Cerebellar cortex (tissue), 1 donor: ENCODE results near the gene TMEM187.

Experiments
- DNase-seq: peaks from one replicate; pipeline ENCODE4 v3.0.0-alpha.2; 2015; ENCODE audit warnings: low spot score

TMEM187 gene

DNA sequence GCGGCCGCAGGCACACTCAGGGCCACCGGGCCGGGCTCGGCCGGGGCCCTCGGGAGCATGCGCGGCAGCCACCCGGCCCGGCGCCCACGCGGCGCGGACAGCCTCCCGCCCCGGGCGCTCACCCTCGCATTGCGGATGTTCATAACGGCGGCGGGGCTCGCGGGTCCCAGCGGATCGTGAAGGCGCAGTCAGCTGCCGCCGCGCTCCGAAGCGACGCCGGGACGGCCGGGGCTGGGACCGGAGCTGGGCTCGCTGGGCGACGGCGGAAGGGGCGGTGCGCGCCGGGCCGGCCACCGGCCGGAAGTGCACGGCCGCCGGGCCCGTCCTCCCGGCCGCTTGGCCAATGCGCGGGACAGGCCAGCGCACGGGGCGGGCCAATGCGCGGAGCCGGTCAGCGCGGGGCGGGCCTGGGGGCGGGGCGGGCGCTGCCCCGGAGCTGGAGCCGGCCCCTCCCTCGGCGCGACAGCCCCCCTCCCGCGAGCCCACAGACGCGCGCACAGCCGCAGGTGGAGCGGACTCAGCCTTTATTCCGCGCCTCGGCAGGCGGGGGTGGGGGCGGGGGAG is 37.7 kb upstream of the TMEM187 start, which contains the start of gene NAA10:
Gene NAA10, minus strand, starts transcription at position 276 of the 564 bp plus-strand sequence. Its CDS starts 133 bp downstream, at position 143.
- DNase-seq: peak; percentile 59

DNA sequence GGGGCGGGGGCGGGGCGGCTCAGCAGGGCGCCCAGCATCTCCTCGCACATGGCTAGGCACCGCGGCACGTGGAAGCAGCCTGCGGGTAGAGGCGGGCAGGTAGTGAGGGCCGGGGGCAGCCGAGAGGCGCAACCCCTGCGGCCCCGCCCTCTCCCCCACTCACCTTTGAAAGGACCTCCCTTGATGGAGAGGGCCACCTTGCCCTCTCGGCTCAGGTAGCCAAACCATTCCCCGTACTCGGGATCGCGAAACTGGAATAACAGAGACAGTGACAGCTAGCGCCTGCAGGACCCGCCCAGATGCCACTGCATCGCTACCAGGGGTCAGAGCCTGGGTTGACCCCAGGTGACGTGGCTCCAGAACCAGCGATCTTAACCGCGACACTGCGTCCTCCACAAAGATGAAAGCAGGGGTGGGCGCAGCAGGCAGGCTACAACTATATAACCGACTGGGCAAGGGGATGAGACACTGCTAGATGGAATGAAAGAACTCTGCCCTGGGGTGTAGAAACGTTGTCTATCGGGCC is 37.2 kb upstream of the TMEM187 start:
- no peak for DNase-seq

DNA sequence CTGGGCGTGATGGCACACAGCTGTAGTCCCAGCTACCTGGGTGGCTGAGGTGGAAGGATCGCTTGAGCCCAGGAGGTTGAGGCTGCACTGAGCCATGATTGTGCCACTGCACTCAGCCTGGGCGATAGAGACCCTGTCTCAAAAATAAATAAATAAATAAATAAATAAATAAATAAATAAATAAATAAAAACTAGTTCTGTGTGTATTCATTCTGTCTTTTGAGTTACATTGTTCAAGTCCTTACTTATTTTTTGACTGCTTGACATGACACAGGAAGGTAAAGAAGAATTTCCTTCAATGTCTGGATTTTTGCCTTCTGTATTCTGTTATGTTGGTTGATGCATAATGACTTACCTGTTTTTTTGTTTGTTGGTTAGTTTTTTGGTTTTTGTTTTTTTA is 35.5 kb upstream of the TMEM187 start:
- DNase-seq: no peak

DNA sequence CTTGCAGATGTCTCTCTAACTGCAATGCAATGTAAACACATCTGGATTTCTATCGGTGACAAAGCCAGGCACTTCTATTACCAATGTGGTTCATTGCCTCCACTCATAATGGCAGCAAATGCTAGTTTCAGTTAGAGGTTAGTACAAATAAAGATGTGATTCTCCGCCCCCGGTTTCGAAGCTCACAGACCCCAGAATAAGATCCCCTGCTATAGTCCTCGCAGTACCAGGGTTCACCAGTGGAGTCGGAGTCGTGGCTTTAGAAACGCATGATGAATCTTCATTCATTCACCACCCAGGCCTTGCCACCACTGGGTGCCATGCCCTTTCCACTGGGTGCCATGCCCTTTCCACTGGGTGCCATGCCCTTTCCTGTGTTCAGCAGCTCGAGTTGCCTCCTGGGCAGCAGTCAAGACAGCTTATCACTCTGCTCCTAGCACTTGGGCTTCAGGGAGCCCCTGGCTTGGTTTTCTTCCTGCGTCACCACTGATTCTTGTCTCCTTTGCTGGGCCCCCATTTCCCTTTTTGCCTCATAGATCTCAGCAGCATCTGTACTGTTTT is 34.2 kb upstream of the TMEM187 start:
- DNase-seq: no peak

DNA sequence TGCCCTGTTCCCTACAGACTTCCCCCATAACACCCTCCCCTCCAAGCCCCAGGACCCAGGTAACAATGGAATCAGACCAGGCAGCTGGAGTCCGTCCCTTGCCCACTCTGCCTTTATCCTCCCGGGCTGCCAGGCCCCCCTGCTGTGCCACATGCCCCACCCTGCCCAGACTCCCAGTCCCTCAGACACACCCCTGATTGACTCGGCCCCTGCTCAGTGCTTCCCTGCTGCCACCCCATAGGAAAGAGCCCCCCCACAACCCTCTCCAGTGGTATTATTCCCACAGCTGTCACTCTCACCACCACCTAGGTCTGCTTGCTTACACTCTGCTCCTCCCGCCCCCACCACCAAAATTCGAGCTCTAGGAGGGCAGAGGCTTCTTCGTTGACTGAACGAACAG is 33.0 kb upstream of the TMEM187 start:
- no peak for DNase-seq

DNA sequence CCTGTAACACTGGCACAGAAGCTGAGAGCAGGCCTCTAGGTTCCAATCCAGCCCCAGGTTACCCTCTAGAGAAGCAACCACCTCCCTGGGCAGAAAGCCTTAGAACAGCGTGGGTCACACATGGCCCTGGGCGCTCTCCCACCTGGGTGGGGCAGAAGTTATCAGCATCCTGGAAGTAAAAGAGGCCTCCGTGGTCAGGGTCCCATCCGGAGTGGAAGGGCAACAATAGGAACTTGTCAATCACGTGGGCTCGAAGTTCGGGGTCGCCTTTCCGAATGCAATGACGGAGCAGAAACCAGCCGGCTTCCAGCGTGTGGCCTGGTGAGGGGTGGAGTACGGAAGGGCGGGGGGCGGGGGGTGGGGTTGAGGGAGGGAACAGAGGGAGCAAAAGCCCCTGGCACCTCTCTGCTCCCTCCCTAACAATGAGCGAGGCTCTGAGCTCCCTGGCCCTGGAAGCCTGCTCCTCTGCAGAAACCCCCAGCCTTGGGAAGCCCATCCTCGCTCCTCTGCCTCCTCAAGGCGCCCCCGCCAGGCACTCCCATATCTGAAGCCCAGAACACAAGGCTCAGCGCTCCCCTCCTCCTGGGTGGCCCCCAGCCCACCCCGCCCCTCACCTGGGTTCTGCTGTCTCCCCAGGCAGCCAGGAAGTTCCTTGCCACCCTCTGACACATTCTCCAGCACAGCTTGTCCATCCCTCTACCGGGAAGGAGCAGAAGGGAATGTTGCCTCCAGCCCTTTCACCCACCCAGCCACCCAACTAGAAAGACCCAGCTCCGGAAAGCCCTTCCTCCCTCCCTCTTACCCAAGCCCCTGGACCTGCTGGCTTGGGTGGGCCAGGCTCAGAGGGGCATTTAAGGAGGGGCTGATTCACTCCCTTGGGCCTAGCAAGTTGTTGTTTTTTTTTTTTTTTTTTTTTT is 31.0 kb upstream of the TMEM187 start:
- DNase-seq: no peak

DNA sequence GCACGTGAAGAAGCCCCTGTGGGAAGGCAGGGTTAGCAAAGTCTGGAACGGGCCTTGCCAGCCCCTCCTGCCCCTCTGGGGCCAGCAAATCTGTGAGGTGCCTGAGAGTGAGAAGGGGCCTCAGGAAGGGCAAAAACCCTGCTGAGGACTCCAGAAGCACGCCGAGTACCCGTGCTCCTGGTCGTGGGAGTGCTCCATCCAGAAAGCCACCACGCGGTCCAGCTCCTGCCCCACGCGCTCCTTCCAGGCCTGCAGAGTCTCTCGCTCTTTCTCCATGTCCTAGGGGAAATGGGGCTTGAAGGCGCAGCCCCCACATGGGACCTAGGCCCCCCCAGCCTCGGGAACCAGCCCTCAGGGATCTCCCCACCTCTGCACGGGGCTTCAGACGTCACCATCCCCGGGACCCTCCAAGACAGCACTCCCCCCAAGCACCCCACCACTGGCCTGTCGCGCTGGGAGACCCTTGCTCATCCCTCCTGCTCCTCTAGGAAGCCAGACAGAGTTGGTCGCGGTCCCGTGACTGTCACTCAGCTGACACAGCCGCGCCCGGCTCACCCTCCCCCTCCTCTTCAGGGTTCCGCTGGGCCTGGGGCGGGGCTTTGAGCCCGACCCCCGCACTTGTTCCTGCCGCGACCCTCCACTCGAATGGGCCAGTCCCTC is 28.3 kb upstream of the TMEM187 start, which contains the start of gene RENBP:
Gene RENBP, minus strand, starts transcription at position 504 of the 660 bp plus-strand sequence. Its CDS starts 33 bp downstream, at position 471.
- DNase-seq: no peak

DNA sequence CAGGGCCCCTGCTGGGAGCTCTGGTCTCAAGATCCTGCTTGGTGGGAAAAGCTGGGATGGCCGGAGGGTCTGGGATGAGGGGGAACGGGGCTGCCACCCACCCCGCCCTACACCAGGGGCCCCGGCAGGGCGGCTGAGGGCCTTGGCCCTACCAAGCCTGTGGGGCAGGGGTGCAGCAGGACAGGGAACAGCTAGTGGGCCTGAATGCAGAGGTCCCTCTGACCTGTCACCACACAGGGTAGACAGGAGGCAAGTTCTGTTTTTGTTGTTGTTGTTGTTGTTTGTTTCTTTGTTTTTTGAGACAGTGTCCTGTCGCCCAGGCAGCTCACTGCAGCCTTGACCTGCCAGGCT is 27.8 kb upstream of the TMEM187 start:
- DNase-seq: no peak

DNA sequence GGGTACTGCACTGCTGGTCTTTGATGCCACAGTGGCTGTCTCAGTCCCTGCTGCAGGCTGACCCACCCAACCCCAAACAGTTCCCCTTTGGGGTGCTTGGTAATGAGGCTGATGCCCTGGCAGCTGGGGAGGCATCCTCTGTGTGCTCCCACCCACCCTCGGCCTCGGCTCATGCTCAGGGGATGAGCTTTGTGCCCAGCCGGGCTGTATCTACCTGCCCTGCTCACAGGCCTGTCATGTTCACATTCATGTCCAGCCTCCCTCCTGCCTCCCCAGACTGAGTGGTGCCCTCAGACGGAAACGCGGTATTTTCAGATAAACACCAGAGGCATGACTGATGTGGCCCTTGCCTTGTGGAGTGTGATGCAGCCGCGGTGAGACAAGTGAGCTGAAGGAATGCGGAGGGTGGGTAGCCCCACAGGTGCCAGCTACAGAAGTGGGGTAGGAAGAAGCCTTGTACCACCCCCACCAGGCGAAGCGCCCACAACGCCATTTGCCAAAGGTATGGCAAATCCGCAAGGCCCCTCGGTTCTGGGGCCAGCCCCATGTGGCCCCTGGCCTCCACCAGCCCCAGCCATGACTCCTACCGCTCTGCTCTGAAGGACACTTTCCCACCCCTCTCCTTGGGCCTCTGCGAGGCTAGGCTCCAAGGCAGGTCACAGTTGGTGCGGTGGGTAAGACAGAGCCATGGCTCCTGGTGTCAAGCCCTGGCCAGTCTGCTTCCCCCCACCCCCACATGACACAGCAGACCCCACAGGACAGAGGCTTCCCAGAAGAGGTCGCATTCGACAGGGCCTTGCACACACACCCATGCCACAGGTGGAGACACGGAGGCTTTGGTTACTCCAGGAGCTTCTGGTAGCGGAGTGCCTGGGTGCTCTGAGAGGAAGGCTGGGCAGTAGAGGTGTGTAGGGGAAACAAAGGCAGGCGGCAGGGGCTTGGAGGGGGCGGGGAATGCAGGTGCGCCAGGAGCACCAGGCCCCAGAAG is 26.3 kb upstream of the TMEM187 start:
- DNase-seq: no peak

DNA sequence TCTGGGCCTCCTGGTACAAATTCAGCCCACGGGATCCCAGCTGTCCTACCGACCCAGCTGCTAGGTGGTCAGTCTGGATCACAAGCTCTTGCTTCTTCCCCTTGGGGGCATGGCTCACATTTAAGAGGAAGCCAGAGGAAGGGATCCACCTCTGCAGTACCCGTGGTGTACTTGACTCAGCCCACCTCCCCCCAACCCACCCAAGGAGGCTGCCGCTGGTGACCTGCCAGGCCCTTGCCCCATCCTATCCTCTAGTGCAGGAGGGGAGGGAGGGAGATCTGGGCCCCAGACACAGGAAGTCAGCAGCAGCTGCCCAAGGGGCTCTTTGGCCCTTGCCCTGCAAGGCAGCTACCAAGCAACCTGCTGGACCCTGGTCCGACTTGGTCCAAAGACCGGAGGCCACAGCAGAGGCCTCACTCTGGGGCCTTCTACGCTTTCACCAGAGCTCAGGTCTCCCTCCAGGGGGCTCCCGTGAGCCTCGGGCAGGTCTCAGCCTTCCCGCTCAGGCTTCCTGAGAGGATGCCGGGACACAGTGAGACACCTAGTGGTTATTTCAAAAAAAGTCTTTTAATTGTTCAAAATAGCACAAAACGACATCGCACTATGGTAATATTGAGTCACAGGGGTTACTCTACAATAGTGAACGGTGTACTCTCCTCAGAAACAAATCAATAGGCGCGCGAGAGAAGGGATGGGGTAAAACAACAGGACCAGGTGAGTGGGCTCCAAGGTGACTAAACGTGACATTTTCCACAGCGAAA is 25.4 kb upstream of the TMEM187 start:
- DNase-seq: peak; percentile 74

DNA sequence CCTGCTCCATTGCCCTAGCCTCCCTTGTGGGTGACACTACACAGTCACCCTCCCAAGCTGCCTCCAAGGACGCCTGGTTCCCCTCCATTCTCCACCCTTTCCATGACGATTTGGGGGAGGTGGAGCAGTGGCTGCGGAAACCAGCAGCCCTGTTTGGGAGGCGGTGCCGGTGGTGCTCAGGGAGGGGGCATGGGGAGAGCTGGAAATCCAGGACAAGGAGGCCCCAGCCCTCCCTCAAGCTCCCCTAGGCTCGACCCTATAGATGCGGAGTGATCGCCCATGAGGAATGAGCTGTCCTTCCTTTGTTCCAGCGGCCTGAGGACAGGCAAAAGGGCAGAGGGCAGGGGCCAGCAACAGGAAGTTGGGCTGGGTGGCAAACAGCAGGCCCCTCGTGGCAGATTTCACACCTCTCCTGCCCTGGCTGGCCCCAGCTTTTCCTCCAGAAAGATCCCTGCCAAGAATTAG is 24.5 kb upstream of the TMEM187 start:
- DNase-seq: no peak

DNA sequence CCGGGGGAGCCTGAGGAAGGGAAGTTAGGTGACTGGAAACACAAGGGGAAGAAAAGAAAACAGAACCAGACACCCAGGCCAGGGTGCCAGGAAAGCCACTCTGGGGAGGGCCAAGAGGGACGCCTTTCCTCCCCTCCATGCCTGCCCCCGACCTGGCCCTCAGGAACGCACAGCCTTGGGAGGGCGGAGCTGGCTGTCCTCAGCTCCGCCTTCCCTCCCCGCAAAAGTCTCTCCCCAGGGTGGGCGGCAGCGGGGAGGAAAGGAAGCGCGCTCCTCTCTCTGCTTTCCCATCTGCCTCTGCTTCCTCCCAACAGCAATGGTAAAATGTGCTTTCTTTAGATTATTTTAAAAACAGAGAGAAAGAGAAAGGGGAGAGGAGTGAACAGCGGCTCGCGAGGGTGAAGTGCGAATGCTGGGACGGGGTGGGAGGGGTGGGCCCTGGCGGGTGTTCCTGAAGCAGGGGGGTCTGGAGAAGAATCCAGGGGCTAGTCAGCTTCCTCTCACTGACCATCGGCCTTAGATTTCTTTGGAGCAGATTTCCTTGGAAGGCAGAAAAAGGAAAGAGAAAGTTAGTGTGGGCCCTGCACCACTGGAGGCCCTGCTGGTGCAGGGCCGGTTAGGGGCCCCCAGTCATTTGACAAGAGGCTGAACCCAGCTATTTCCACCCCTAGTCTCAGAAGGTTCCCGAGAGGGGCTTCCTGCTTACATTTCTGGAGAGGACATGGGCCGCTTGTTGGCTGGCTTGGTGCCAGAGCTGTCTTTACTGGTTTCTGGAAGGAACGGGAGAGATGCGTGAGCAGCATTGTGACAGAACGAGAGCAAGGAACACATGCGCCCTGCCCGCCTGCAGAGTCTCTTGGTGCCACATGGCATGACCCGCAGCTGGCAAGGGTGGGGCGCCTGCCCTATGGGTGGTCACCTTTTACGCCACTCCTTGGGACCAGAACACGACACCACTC is 23.4 kb upstream of the TMEM187 start:
- no peak for DNase-seq

DNA sequence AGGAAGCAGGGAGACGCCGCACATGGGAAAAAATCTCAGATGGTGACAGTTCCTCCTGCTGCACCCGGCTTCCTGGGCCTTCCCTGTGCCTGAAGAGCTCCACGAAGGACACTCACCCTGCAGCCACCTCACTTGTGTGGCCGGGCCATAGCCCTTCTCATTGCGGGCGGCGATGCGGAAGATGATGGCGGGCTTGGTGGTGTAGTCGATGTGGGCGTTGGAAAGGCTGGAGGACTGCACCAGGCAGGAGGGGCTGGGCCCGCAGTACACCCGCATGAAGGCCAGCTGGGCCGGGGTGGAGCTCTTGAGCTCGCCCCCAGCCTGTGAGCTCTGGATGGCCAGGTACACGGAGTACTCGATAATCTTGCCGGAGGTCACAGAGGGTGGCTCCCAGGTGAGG is 22.4 kb upstream of the TMEM187 start:
- DNase-seq: no peak

DNA sequence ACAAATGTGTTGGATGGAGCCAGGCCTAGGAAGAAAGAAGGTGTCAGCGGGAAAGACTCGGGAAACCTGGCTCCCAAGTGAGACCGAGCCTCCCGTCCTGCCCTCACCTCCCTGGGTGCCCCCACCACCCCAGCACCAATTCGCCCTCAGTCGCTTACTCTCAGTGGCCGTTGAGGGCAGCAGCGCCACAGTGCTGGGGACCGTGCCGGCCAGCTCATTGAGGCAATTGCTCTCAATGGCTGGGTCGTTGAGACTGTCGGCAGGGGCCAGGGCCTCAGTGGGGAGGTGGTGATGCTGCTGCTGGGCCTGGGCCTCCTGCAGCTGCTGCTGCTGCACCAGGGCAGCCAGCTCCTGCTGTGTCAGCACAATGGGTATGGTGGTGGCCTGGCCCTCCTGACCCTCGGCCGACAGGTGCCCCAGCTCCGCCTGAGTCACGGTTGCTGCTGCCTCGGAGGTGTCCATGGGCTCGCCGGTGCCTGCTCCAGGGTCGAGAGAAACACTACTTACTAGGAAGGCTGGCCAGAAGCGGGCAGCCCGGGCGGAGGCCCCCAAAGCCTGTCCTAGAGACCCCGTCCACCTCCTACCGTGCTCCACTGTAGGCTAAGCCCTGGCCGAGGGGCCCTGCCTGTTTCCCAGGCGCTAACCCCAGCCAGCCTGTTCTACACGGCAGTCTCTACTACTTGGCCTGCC is 20.7 kb upstream of the TMEM187 start:
- no peak for DNase-seq

DNA sequence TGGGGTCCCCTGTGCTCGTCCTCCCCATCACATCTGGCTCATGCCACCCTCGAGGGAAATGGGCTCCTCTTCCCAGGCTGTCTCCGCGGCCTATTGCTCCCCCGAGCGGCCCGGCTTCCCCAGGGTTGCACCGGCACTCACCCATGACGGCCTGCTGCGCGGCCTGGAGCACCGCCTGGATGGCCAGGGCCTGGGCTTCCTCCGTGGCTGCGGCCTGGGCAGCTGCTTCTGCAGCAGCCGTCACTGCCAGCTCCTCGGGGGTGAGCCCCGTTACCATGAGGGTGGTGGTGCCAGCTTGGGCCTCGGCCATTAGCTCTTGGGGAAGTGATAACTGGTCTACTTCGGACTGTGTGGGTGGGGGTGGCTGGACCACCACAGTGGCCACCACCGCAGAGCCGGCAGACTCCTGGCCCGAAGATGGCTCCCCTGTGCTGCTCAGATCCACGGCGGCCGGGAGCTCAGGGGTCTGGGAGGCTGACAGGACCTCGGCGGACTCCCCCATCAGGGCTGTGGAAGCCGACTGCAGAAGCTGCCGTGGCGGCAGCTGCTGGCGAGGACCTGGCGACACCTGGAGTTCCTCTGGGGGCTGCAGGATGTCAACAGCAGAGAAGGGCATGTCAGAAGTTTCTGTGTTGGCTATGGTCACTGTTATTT is 20.1 kb upstream of the TMEM187 start:
- DNase-seq: no peak

DNA sequence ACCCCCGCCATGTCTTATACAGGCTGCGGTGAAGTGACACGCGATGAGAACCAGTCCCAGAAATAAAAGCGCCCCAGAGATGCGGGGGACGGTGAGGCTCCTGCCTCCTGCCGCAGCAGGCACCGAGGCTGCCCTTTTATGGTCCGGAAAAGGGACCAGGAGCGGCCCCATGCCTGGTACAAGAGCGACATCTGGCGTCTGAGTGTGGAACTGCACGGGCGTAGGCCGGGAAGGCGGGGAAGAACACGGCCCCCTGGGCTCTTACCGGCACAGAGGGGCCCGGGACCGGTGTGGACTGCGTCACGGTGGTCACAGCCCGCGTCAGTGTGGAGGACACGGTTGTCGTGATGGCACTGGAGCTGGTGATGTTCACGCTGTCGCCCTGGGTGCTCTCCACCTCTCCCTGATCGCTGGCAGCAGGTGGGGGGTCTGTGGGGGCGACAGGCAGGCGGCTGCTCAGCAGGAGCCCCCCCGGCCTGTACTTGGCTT is 19.2 kb upstream of the TMEM187 start:
- peak; percentile 67 for DNase-seq

DNA sequence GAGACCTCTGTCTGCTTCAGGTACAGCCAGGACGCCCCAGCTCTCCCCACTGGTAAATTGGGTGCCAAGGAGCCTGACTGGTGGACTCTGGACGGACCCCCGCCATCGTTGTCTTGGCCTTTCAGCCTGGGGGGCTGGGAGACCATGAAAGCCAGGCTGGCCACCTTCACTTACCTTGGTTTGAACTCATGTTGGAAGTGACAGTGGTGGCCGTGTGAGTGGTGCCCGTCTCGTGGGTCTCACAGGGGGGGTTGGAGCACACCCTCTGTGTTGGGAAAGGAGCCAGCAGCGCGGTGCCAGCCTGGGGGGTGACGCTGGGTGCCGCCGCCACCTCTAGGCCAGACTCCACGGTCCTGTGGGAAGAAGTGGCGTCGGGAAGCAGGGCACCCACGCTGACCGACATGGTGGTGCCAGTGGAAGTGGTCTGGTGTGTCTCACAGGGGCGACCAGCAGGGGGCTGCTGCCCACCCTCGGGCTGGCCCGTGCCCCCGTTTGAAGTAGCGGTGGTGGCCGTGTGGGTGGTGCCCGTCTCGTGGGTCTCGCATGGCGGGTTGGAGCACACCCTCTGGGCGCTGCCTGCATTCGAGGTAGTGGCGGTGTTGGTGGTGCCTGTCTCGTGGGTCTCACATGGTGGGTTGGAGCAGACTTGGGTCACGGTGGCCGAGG is 18.5 kb upstream of the TMEM187 start:
- no peak for DNase-seq
